Gastrocnemius medialis (tissue), 4 donors: ENCODE results near the gene DNAJC19.

Experiments used
- POLR2A ChIP-seq, 2 donors: fragments of 450-650 bp; IDR thresholded peaks; one replicate each; pipeline ENCODE4 v1.6.1; 2017; ENCODE audit warnings: antibody characterized with exemption in 2 of 2, mild to moderate bottlenecking in 2 of 2, moderate library complexity in 2 of 2
- TF ChIP-seq, protein P1 (sequence below), 5 experiments: fragments of 450-650 bp in 3 of 5; fragments of 200-600 bp in 2 of 5; sonication (generic) in 2 of 5; IDR thresholded peaks in 4 of 5; conservative IDR thresholded peaks in 1 of 5; 1 replicate in 4 of 5; 2 replicates in 1 of 5; pipeline ENCODE4 v1.5.1; 2016 to 2019; ENCODE audit warnings: antibody characterized with exemption in 5 of 5, mild to moderate bottlenecking in 3 of 5, moderate library complexity in 3 of 5

DNA sequence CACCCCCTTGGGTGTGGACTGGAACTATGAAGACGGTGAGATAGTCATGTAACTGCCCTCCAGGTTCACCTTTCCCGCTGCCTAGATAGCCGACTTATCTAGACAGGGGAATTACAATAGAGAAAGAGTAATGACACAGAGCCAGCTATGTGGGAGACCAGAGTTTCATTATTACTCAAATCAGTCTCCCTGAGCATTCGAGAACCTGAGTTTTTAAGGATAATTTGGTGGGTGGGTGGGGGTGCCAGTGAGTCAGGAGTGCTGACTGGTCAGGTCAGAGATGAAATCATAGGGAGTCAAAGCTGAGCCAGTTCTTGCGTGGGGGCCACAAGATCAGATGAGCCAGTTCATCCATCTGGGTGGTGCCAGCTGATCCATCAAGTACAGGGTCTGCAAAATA lies 19.7 kb upstream of the DNAJC19 start:
- TF ChIP-seq, protein P1, sequence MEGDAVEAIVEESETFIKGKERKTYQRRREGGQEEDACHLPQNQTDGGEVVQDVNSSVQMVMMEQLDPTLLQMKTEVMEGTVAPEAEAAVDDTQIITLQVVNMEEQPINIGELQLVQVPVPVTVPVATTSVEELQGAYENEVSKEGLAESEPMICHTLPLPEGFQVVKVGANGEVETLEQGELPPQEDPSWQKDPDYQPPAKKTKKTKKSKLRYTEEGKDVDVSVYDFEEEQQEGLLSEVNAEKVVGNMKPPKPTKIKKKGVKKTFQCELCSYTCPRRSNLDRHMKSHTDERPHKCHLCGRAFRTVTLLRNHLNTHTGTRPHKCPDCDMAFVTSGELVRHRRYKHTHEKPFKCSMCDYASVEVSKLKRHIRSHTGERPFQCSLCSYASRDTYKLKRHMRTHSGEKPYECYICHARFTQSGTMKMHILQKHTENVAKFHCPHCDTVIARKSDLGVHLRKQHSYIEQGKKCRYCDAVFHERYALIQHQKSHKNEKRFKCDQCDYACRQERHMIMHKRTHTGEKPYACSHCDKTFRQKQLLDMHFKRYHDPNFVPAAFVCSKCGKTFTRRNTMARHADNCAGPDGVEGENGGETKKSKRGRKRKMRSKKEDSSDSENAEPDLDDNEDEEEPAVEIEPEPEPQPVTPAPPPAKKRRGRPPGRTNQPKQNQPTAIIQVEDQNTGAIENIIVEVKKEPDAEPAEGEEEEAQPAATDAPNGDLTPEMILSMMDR (IDR thresholded peaks at IDR 0.05 in 4 of 5, conservative IDR thresholded peaks at IDR 0.05 in 1 of 5): no peak
- no peak for TF ChIP-seq POLR2A (IDR thresholded peaks at IDR 0.05)
